GM19351 (cell line): ENCODE results near the gene OR13C3.
"Not testable (repeated sequence)": the region's sequence is repeated elsewhere in the genome, so short reads cannot be mapped to it uniquely, and the experiment has no call there.

Experiments
- ATAC-seq: cut with Tn5 transposase; IDR thresholded peaks from one replicate; pipeline ENCODE4 v1.9.1; 2021; ENCODE audit warnings: mild to moderate bottlenecking, moderate library complexity; ENCODE audit not compliant: unreplicated experiment

Gene OR13C3

DNA sequence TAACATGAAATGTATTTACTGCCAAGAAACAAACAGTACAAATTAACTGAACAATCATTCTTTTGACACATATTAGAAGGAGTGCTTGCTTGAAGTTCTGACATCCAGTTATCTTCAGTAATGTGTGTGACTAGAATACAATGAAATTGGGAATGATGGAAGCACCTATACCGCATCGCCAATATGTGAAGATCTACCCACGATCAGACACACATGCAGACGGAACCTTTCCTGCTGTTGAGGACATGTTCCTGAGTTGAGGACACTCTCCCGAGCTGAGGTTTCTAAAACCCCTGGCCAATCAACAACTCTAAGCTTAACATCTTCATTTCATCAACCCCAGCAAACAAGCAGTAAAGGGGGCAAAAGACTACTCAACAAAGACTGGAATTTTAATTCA is at the start of gene OR13C3:
Gene OR13C3, minus strand, starts transcription at position 101 of the 400 bp plus-strand sequence. CDS start 133 bp downstream, outside the sequence.
- ATAC-seq, result no peak

DNA sequence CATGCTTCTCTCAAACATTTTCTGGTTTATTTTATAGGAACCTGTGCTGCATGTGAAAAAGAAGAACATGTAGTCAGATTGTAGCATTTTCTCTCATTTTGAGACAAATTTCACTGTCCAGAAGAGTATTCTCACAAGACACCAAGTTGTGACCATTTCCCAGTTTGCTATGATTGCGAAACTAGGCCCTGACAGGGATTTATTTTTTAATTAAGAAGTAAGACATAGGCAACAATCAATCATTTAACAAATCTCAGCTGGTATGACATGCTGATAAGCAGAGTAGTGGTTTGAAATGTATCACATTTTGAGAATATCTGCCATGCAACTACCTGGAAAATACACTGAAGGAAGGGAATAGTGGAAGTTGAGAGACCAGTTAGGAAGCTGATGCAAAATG is 43.9 kb upstream of the OR13C3 start:
- ATAC-seq, result no peak

DNA sequence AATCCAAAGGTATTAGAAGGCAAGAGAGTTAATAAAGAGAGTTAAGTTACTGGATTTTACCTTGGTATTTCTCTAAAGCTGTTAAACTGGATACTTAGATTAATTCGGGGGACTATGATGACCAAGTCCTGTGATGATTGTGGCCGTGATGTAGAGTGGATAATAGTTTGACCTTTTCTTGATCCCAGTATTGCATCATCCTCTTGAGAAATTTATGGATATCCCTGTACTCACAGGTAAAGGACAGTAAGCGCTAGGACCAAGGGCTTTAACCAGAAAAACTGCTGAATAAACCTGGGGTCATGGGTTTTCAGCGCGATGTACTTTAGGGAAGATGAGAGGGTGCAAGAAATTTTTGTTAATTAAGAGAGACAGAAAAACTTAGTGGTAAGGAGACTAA is 40.6 kb upstream of the OR13C3 start:
- ATAC-seq, result no peak

DNA sequence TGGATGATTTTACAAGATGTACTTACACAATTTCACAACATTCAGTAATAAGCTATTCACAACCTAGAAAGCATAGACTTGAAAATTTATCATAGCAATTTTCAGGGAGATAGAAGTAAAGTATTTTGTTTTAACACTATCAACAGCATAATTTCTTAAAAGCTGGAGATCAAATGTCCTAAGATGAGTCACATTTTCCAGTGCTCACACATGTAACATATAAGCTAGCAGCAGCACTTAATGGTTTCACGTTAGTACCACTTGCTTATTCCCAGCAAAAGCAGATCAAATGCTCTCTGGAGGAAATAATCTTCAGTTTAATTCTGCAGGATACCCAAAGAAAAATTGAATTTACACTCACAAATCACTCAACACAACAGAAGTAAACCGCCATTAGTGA is 38.8 kb upstream of the OR13C3 start:
- ATAC-seq, result no peak

DNA sequence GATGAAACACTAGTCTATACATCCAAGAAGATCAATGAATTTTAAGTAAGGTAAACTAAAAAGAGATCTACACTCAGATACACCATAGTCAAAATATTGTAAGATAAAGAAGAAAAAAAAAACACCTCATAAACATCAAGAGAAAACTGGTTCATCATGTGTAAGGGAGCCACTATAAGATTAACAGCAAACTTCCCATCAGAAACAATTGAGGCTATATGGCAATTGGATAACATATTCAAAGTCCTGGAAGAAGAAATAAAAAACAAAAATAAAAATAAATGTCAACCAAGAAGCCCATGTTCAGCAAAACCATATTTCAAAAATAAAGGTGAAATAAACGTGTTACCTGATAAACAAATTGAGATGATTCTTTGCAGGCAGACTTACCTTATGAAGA is 36.0 kb upstream of the OR13C3 start:
- no peak for ATAC-seq

DNA sequence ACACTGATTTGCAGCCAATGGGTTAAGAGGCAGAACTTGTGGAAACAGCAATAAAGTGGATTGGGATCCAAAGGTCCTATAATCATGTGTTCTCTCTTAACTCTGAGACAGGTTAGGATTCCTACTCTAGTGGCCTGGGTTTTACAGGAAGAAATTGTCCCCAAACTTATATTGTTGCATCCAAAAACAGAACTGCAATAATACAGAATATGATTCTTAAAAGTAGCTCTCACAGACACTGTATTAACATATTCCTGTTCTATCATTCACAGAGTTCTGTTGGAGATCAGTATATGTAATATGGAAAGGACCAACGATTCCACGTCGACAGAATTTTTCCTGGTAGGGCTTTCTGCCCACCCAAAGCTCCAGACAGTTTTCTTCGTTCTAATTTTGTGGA is 32.2 kb upstream of the OR13C3 start, which contains the start of gene OR13C8:
Gene OR13C8, plus strand, starts transcription at position 301 of the 400 bp plus-strand sequence. Its CDS starts 0 bp downstream, at position 301.
- no peak for ATAC-seq

DNA sequence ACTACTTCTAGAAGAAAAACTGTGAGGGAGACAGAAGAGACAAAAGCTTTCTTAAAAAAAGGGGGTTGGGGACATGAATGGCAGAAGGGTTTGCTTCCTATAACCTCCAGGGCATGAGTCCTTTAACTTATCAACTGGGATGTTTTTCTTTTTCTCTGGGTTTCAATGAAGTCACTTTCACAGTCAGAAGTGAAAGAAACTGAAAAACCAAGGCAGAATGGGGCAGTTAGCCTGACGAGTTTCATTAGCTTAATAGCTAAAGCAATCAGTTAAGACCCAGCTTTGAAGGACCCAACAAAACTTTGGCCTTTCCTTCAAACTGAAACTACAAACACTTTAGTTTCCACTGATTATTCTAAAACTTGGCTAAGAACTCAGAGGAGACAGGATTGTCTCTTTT is 27.7 kb upstream of the OR13C3 start:
- no peak for ATAC-seq

DNA sequence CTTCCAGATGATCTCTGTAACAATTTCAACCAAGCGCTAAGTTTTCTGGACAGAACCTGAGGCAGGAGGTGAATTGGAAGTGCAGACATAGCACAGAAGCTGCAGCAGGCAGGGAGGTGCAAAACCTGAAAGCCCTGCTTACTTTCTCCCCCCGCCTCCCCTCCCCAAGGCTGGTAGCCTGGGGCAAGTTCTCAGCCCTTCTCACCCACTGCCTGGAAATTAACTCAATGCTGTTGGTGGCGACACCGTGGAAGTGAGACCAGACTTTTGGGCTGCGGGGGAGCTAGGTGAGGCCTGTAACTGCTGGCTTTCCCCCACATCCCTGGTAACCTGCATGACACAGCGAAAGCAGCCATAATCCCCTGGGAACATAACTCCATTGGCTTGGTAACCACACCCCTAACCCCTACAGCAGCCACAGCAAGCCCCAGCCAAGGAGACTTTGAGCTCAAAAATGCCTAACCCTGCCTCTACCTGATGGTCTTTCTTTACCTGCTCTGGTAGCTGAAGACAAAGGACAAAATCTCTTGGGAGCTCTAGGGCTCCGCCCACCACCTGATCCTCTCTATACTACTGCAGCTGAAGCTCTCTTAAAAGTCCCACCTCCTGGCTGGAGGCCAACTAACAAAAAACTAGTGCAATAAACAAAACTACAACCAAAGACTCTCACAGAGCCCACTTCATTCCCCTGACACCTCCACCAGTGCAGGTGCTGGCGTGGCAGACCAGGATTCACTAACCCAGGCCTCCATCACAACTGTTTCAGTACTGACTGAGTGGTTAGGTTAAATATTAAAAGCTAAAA is 20.4 kb upstream of the OR13C3 start:
- ATAC-seq, result no peak

DNA sequence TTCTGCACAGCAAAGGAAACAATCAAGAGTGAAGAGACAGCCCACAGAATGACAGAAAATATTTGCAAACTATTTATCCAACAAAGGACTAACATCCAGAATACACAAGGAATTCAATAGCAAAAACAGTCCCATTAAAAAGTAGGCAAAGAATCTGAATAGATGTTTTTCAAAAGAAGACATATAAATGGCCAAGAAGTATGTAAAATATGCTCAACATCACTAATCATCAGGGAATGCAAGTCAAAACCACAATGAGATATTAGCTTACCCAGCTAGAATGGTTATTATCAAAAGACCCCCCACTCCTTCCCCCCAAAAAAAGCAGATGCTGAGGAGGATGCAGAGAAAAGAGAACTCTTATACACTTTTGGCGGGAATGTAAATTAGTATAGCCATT is 18.9 kb upstream of the OR13C3 start:
- ATAC-seq, result no peak

DNA sequence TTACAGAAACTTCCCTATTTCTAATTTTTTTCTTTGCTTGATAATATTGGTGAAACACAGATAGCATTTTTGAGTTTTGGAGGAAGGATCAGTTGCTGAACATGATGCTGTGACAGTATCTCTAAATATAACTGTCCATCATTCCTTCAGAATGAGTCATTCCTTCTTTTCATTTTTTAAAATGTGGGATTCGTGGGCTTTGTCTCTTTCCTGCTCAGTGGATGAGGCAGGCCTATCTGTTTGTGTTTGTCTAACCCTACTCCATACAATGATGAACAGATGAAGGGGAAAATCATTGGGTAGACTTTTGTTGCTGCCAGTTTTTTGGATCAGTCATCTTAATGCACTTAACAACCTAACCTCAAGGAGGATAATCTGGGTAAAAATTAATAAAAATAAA is 16.6 kb upstream of the OR13C3 start:
- no peak for ATAC-seq

DNA sequence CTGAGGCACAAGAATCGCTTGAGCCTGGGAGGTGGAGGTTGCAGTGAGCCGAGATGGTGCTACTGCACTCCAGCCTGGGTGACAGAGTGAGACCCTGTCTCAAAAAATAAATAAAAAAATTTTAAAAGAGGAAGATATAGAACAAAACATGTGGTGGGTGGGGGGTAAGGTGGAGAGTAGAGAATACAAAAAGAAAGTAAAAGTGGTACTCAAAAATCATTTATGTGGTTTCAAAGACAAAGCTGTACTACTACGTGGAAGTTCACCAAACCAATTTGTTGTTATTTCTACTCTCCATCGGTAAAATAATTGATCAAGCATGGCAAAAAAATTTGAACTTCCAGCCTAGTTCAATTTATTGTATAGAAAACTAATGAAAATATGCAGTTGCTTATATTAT is 8.0 kb upstream of the OR13C3 start:
- ATAC-seq, result no peak

DNA sequence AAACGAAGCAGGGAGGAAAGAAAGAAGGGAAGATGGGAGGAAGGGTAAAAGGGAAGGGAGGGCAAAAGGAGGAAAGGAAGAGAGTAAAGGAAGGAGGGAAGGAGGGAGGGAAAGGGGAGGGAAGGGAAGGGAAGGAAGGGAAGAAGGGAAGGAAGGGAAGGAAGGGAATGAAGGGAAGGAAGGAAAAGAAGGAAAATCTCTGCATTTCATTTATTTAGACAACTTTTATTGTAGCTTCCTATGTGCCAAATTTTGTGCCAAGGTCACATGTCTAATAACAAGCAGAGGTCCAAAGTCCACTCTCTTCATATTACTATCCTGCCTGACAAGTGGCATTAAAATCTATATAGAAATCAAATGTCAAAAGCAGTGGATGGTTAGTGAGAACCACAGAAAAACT is 2.6 kb upstream of the OR13C3 start:
- no peak for ATAC-seq

DNA sequence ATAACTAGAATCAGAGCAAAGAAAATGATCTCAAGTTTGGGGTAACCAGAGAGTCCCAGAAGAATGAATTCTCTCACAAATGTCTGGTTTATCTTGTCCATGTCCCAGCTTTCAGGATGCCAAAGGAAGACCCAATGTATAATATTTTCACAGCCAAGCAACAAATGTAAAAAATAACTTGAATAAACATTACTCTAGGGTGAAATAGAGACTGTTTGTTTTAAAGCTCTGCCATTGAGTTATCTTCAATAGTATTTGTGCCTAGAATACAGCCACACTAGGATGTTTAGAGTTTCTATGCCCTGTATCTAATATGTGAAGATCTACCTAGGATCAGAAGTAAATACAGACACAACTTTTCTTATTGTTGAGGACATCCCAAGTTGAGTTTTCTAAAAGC is 9.5 kb downstream of the OR13C3 start, which contains the start of gene OR13C4:
Gene OR13C4, minus strand, starts transcription at position 101 of the 400 bp plus-strand sequence. Its CDS starts 0 bp downstream, at position 101.
- ATAC-seq, result no peak

DNA sequence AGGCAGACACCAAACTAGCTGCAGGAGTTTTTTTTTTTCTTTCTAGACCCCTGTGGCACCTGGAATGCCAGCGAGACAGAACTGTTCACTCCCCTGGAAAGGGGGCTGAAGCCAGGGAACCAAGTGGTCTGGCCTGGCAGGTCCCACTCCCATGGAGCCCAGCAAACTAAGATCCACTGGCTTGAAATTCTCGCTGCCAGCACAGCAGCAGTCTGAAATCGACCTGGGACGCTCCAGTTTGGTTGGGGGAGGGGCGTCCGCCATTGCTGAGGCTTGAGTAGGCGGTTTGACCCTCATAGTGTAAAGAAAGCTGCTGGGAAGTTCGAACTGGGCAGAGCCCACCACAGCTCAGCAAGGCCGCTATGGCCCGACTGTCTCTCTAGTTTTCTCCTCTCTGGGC is 16.4 kb downstream of the OR13C3 start:
- ATAC-seq, result not testable (repeated sequence)

DNA sequence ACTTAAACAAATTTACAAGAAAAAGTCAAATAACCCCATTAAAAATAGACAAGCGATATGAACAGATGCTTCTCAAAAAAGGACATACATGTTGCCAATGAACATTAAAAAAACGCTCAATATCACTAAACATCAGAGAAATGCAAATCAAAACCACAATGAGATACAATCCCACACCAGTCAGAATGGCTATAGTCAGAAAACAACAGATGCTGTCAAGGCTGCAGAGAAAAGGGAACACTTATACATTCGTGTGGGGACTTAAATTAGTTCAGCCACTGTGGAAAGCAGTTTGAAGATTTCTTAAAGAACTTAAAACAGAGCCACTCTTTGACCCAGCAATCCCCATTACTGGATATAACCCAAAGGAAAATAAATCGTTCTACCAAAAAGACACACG is 21.8 kb downstream of the OR13C3 start:
- ATAC-seq, result no peak

DNA sequence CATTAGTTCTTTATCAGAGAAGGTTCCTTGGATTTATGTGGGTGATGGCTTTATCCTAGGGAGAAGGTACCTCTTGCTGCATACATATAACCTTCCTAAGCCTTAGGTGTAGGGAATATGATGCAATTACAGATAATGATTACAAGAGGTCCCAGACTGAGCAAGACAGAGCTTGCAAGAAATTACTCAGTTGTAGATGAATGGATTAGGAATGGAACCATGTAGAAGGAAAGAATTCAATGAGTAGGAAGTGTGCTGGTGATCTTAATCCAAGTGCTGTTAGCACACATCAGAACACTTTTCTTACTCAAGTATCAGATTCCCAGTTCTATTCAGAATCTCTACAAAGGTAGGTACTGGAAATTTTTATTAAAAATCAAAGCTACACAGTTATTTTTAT is 30.1 kb downstream of the OR13C3 start:
- ATAC-seq, result no peak

DNA sequence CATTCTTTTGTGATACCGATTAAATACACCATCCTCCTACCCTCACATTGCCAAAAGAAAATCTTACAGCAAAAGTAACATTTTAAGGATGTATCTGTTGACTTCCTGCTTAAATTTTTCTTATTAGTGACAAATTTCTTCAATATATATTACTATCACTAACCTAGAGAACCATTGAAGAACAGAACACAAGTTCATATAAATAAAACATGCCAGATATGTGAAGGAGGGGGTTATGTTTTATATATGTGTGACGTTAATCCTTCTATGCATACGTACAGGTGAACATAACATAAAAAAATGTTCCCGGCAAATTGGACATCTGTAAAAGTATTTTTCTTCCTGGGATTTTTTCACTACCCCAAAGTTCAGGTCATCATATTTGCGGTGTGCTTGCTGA is 32.7 kb downstream of the OR13C3 start, which contains the start of gene OR13F1:
Gene OR13F1, plus strand, starts transcription at position 301 of the 400 bp plus-strand sequence. Its CDS starts 0 bp downstream, at position 301.
- no peak for ATAC-seq

DNA sequence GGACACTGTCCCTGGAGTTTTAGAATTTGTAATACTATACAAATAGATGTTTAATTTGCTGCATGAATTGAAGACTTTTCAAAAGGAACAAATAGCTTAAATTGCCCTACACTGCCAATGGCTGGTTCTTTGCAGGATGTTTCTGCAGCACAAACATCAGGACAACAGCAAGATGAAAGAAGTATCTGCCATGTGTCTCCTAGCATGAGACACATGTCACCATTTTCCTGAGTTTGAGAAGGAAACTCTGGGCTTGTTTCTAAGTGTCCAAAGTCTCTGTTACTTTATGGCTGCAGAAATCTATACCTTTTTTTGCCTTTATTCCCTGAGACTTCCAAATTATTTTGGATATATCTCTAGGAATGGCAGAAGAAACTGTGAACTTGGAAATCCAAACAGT is 33.2 kb downstream of the OR13C3 start:
- no peak for ATAC-seq

DNA sequence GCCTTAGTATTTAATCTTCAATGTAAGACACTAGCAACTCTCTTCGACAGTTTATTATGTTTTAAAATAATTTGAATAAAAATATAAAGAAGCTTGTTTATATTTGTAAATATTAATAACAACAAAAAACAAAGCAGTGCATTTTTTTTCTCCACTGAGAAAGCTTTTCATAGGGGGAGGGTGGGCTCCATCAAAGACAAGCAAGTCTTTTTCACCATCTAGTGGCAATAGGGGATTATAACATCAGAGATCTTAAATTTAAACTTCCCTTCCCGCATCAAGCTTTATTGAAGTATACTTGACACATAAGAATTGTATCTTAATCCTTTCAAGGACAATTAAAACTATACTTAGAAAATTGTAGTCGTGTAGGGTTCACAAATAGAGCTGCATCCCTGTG is 41.8 kb downstream of the OR13C3 start:
- peak; percentile 38 for ATAC-seq
